Stromal cell of bone marrow (primary cell): ENCODE data around the gene DIP2C.
"Not testable (repeated sequence)": the region's sequence is repeated elsewhere in the genome, so short reads cannot be mapped to it uniquely, and the experiment has no call there.

Experiments used
- DNase-seq: peaks from one replicate; pipeline ENCODE4 v3.0.0-alpha.2; 2012; ENCODE audit warnings: low read depth

DIP2C gene

GRCh38 chr10:412109-412508, 277.4 kb downstream of the DIP2C start:
- no peak for DNase-seq

- no peak for DNase-seq
Observed at GRCh38 chr10:411603-412002, 277.9 kb downstream of the DIP2C start.

GRCh38 chr10:409408-410040, 279.9 kb downstream of the DIP2C start:
- no peak for DNase-seq

GRCh38 chr10:408236-408635, 281.2 kb downstream of the DIP2C start:
- no peak for DNase-seq

GRCh38 chr10:406976-407375, 282.5 kb downstream of the DIP2C start:
- no peak for DNase-seq

- DNase-seq: no peak
Observed at GRCh38 chr10:405648-406047, 283.8 kb downstream of the DIP2C start.

- DNase-seq: no peak
Observed at GRCh38 chr10:404991-405390, 284.5 kb downstream of the DIP2C start.

GRCh38 chr10:404346-404745, 285.1 kb downstream of the DIP2C start:
- DNase-seq: no peak

GRCh38 chr10:398954-399353, 290.5 kb downstream of the DIP2C start:
- DNase-seq: no peak

- no peak for DNase-seq
Observed at GRCh38 chr10:397321-398068, 292.0 kb downstream of the DIP2C start.

GRCh38 chr10:396535-397220, 292.8 kb downstream of the DIP2C start:
- no peak for DNase-seq

GRCh38 chr10:396107-396506, 293.4 kb downstream of the DIP2C start:
- no peak for DNase-seq

- no peak for DNase-seq
Observed at GRCh38 chr10:395665-396064, 293.8 kb downstream of the DIP2C start.

- DNase-seq: not testable (repeated sequence)
Observed at GRCh38 chr10:394439-395101, 294.9 kb downstream of the DIP2C start.

- DNase-seq: no peak
Observed at GRCh38 chr10:393787-394438, 295.6 kb downstream of the DIP2C start.

- no peak for DNase-seq
Observed at GRCh38 chr10:393106-393745, 296.2 kb downstream of the DIP2C start.

- DNase-seq: no peak
Observed at GRCh38 chr10:392705-393037, 296.8 kb downstream of the DIP2C start.

GRCh38 chr10:391847-392704, 297.4 kb downstream of the DIP2C start:
- no peak for DNase-seq

GRCh38 chr10:391305-391704, 298.2 kb downstream of the DIP2C start:
- DNase-seq: no peak

- DNase-seq: no peak
Observed at GRCh38 chr10:390449-391100, 298.9 kb downstream of the DIP2C start.
